Esophagus squamous epithelium (tissue), 5 donors: ENCODE results near the gene FMNL3. TPM values are rescaled to one million over a fixed set of nuclear protein-coding genes. Genes with fewer than 3 reads are reported as not detected.

Source experiments
- DNase-seq: peaks from one replicate; lab custom pipeline; 2025; lab: John Stamatoyannopoulos, UW
- H3K27ac ChIP-seq, 4 donors: fragments of 200-600 bp; sonication (generic); one replicate each; pipeline ENCODE4 v1.5.1; 2016 to 2019; ENCODE audit warnings: mild to moderate bottlenecking in 1 of 4
- H3K27me3 ChIP-seq, 4 donors: fragments of 200-600 bp; sonication (generic); 1 replicate in 3 of 4; 2 replicates in 1 of 4; pipeline versions ENCODE4 v1.5.1 to v1.6.0; 2017 to 2021; ENCODE audit warnings: antibody characterized with exemption in 1 of 4
- H3K36me3 ChIP-seq, 3 donors: fragments of 200-600 bp; sonication (generic); one replicate each; pipeline ENCODE4 v1.5.1; 2016 to 2019
- H3K4me1 ChIP-seq, 3 donors: fragments of 200-600 bp; sonication (generic); one replicate each; pipeline ENCODE4 v1.5.1; 2017 to 2019
- H3K4me3 ChIP-seq, 4 donors: fragments of 200-600 bp; sonication (generic); 1 replicate in 3 of 4; 2 replicates in 1 of 4; pipeline ENCODE4 v1.5.1; 2016 to 2019; ENCODE audit warnings: mild to moderate bottlenecking in 2 of 4, moderate library complexity in 1 of 4
- H3K9me3 ChIP-seq, 3 donors: fragments of 200-600 bp; sonication (generic); one replicate each; pipeline ENCODE4 v1.5.1; 2016 to 2019
- POLR2A ChIP-seq, 4 donors: fragments of 450-650 bp; IDR thresholded peaks; one replicate each; pipeline ENCODE4 v1.6.1; 2017; ENCODE audit warnings: antibody characterized with exemption in 4 of 4, mild to moderate bottlenecking in 4 of 4, moderate library complexity in 3 of 4
- WGBS, 2 donors: methylation state at CpG; one replicate each; pipeline ENCODE4 v1.1.5; 2018; 5-methylcytosine and 5-hydroxymethylcytosine counted together
- intact Hi-C: fragments of 100-400 bp; cut with DNase I; formaldehyde crosslinking; loops from one replicate; pipeline ENCODE4 v1.15.0; 2022
- total RNA-seq, 4 donors: library from RNA; depleted of rRNA; stranded (reverse); fragments of >200 nt; gene quantifications; one replicate each; pipeline ENCODE4 v1.1.0, GENCODE V29; 2016
- TF ChIP-seq, protein P1 (sequence below), 6 experiments: fragments of 450-650 bp in 4 of 6; fragments of 200-600 bp in 2 of 6; sonication (generic) in 2 of 6; IDR thresholded peaks; one replicate each; pipeline ENCODE4 v1.5.1; 2016 to 2019; ENCODE audit warnings: antibody characterized with exemption in 6 of 6, mild to moderate bottlenecking in 4 of 6, moderate library complexity in 4 of 6
- donor health status: DM: yes; HTN: yes; CAD: no.

FMNL3 gene
- total RNA-seq, 4 donors from 2014 or later: 5.2 to 7.6 (median 5.8) TPM

GRCh38 chr12:49673446-49674317 is 33.5 kb downstream of the FMNL3 start:
- peak overlapping the region; percentile 70 to 95 (median 91) for H3K27ac ChIP-seq
- H3K9me3 ChIP-seq: no peaks in the 10 kb centered on the region
- peaks cover 43 to 67% (median 54%) of the 10 kb centered on the region in 3 donors for H3K4me1 ChIP-seq
- 15 to 25% methylated on average over 8 to 12 of the region's 13 CpGs for WGBS, 2 donors
- peak; percentile 26 for DNase-seq
- H3K4me3 ChIP-seq: peak overlapping the region in 1 of 4 donors; percentile 1
- H3K27me3 ChIP-seq: no peaks in the 10 kb centered on the region
- TF ChIP-seq POLR2A (IDR thresholded peaks at IDR 0.05): peak in 2 of 4 donors; percentile 39 to 72
- TF ChIP-seq, protein P1, sequence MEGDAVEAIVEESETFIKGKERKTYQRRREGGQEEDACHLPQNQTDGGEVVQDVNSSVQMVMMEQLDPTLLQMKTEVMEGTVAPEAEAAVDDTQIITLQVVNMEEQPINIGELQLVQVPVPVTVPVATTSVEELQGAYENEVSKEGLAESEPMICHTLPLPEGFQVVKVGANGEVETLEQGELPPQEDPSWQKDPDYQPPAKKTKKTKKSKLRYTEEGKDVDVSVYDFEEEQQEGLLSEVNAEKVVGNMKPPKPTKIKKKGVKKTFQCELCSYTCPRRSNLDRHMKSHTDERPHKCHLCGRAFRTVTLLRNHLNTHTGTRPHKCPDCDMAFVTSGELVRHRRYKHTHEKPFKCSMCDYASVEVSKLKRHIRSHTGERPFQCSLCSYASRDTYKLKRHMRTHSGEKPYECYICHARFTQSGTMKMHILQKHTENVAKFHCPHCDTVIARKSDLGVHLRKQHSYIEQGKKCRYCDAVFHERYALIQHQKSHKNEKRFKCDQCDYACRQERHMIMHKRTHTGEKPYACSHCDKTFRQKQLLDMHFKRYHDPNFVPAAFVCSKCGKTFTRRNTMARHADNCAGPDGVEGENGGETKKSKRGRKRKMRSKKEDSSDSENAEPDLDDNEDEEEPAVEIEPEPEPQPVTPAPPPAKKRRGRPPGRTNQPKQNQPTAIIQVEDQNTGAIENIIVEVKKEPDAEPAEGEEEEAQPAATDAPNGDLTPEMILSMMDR (IDR thresholded peaks at IDR 0.05): peak in 4 of 6 experiments; percentile 22 to 48 (median 47)
- H3K36me3 ChIP-seq: no peaks in the 10 kb centered on the region
- intact Hi-C loops: no loop called here

GRCh38 chr12:49672301-49673217 is 34.6 kb downstream of the FMNL3 start:
- Histone ChIP-seq H3K27me3 (no peaks in the 10 kb centered on the region), H3K4me1 (peaks cover 43 to 67% (median 54%) of the 10 kb centered on the region in 3 donors), H3K9me3 (no peaks in the 10 kb centered on the region), H3K36me3 (no peaks in the 10 kb centered on the region), H3K4me3 (peak overlapping the region in 1 of 4 donors; percentile 22), H3K27ac (peak overlapping the region; percentile 70 to 95 (median 91))
- intact Hi-C loops: no loop called here
- no peak for DNase-seq
- WGBS, 2 donors: 42 to 68% methylated on average over 4 to 5 of the region's 5 CpGs
- TF ChIP-seq, protein P1 (IDR thresholded peaks at IDR 0.05): no peak
- no peak for TF ChIP-seq POLR2A (IDR thresholded peaks at IDR 0.05)

DNA sequence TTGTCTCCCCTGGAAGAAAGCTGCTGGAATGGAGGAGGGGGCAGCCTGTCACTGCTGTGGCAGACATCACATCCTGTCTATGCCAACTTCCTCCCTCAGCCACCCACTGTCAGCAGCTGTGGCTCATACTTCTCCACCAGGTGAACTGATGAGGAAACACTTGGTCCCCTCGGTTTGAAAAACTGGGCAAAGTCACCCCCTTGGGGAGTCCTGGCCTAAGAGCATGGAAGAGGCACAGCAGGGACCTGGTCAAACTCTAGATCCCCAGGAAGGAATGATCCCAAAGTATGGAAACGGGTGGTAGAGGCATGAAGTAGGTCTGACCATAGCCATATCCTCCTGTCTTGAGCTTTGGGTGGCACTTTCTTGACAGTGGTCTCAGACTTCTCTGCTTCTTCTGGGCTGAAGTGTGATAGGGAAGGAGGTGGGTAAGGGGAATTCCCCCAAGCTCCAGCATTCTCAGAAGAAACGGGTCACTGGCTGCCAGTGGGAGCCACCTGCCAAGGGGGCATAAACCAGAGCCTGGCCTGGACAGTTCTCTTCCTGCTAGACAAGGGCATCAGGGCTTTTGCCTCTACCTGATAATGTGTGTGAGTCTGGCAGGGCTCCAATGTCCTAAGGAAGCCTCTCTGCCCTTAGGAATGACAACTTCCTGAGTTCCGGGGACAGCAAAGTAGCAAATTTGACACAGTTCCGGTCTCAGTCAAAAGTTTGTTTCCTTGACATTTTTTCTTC is 36.0 kb downstream of the FMNL3 start:
- no peak for TF ChIP-seq POLR2A (IDR thresholded peaks at IDR 0.05)
- TF ChIP-seq, protein P1 (IDR thresholded peaks at IDR 0.05): no peak
- peak overlapping the region; percentile 70 to 95 (median 91) for H3K27ac ChIP-seq
- no peaks in the 10 kb centered on the region for H3K9me3 ChIP-seq
- 55 to 58% methylated on average over 3 to 5 of the region's 5 CpGs for WGBS, 2 donors
- DNase-seq: no peak
- H3K4me3 ChIP-seq: no peak overlapping the region
- H3K36me3 ChIP-seq: no peaks in the 10 kb centered on the region
- no peaks in the 10 kb centered on the region for H3K27me3 ChIP-seq
- intact Hi-C loops: no loop called here
- peaks cover 43 to 67% (median 54%) of the 10 kb centered on the region in 3 donors for H3K4me1 ChIP-seq

DNA sequence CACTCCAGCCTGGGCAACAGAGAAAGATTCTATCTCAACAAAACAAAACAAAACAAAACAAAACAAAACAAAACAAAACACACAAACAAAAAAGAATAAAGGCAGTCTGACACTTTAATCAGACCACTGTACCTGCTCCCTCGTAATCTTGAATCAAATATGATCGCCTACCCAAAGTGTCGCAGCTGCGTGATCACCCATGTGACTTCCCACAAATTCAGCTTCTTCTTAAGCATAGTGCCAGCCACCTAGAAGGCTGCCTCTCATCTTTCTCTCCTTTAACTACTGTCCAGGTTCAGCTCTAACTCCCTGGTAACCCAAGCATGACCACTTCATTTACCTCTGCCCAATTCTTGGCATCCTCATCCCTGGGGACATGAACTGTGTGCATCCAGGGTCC is 37.4 kb downstream of the FMNL3 start:
- peak overlapping the region in 2 of 4 donors; percentile 89 to 93 for H3K27ac ChIP-seq
- no peaks in the 10 kb centered on the region for H3K9me3 ChIP-seq
- H3K4me3 ChIP-seq: no peak overlapping the region
- H3K36me3 ChIP-seq: peaks cover 0 to 5% (median 0%) of the 10 kb centered on the region in 3 donors
- 88 to 96% methylated on average over 4 of the region's 4 CpGs for WGBS, 2 donors
- H3K27me3 ChIP-seq: no peaks in the 10 kb centered on the region
- H3K4me1 ChIP-seq: peaks cover 37 to 67% (median 48%) of the 10 kb centered on the region in 3 donors
- no peak for DNase-seq
- intact Hi-C loops: no loop called here
- TF ChIP-seq POLR2A (IDR thresholded peaks at IDR 0.05): no peak
- TF ChIP-seq, protein P1 (IDR thresholded peaks at IDR 0.05): no peak
